ENCODE results near the gene CXCR4. TPM values are rescaled to one million over a fixed set of nuclear protein-coding genes. Genes with fewer than 3 reads are reported as not detected.

Gene CXCR4
- total RNA-seq, 2 experiments from 2014 or later, result 1,661 to 1,739 TPM

DNA sequence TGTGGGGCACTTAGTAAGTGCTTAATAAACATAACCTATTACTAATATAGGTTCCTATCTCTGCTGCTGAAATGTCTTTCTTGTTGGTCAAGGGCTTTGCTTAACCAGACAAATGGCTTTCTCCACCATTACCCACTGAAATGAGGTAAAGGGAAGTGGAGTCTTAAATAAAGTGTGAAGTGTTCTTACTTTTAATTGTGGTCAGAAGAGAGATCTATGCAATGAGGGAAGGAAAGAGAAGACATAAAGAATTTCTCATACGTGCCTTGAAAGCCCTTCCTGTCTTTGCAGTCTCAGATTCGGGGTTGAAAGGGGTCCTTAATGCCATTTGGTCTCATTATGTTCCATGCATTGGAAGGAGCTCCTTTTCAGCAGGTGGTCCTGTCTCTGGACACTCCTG lies 6.9 kb upstream of the CXCR4 start:
- peak overlapping the region; percentile 78 for H3K4me3 Mint-ChIP-seq
- intact Hi-C loops (cut with DNase I, micrococcal nuclease), result no loop called here
- peak overlapping the region; percentile 97 for H3K27ac Mint-ChIP-seq
- Histone ChIP-seq H3K27ac (ENCODE audit: low read depth in 1 of 2, low read length in 2 of 2) (peak overlapping the region in 1 of 2 donors; percentile 99), H3K4me3 (ENCODE audit: low read length) (no peak overlapping the region), H3K27me3 (ENCODE audit: control insufficient read depth in 1 of 2, insufficient read depth in 2 of 2, low read length in 2 of 2) (no peaks in the 10 kb centered on the region), H3K4me1 (ENCODE audit: insufficient read depth, low read length) (peaks cover 69% of the 10 kb centered on the region), H3K9me3 (ENCODE audit: control insufficient read depth in 1 of 2, insufficient read depth in 1 of 2, low read length in 2 of 2) (no peaks in the 10 kb centered on the region), H3K36me3 (ENCODE audit: insufficient read depth, low read length) (no peaks in the 10 kb centered on the region)
- DNase-seq (no peak), ATAC-seq (ENCODE audit: poor library complexity) (no peak)
- H3K9me3 Mint-ChIP-seq, result no peaks in the 10 kb centered on the region
- no peaks in the 10 kb centered on the region for H3K36me3 Mint-ChIP-seq (ENCODE audit: low read depth)
- TF ChIP-seq, protein P1, sequence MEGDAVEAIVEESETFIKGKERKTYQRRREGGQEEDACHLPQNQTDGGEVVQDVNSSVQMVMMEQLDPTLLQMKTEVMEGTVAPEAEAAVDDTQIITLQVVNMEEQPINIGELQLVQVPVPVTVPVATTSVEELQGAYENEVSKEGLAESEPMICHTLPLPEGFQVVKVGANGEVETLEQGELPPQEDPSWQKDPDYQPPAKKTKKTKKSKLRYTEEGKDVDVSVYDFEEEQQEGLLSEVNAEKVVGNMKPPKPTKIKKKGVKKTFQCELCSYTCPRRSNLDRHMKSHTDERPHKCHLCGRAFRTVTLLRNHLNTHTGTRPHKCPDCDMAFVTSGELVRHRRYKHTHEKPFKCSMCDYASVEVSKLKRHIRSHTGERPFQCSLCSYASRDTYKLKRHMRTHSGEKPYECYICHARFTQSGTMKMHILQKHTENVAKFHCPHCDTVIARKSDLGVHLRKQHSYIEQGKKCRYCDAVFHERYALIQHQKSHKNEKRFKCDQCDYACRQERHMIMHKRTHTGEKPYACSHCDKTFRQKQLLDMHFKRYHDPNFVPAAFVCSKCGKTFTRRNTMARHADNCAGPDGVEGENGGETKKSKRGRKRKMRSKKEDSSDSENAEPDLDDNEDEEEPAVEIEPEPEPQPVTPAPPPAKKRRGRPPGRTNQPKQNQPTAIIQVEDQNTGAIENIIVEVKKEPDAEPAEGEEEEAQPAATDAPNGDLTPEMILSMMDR (IDR thresholded peaks at IDR 0.05), result no peak
- no peaks in the 10 kb centered on the region for H3K27me3 Mint-ChIP-seq
- peaks cover 97% of the 10 kb centered on the region for H3K4me1 Mint-ChIP-seq (ENCODE audit: low read depth)
- POLR2A ChIA-PET, result interaction anchor here (0.6 to 9.9 kb wide), 10 partner anchors 8 to 286 kb away, joined by 3 to 151 read pairs (median 4); partner anchors contain the start of gene DARS1
- CTCF ChIA-PET, result interaction anchor here (0.6 to 2.3 kb wide), 2 partner anchors 12 to 169 kb away, joined by 4 to 6 read pairs; no protein-coding TSS in a partner anchor

DNA sequence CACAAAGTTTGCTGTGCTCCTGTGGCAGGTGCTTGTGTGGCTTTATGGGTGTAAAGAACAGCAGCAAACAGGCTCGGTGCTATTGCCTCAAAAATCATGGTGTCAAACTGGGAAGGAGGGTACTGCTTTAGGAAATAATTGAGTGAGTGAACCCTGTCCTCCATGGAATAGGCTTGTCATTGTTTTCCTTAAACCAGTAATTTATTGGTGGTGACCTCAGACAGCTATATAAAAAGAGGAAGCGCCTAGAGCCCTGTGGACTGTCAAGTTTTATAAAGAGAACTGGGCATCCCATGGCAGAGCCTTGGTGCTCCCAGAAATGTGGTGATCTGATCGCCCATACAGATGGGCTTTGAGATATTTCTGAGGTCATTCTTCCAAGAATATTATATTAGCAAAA lies 4.7 kb upstream of the CXCR4 start:
- ChIA-PET CTCF (no interaction called here), POLR2A (interaction anchor here (1.6 to 9.9 kb wide), 4 partner anchors 9 to 254 kb away, joined by 4 to 151 read pairs (median 18); no protein-coding TSS in a partner anchor)
- no peak for ATAC-seq (ENCODE audit: poor library complexity)
- no peak overlapping the region for H3K27ac ChIP-seq (ENCODE audit: low read depth in 1 of 2, low read length in 2 of 2)
- peaks cover 16% of the 10 kb centered on the region for H3K36me3 Mint-ChIP-seq (ENCODE audit: low read depth)
- TF ChIP-seq, protein P1 (IDR thresholded peaks at IDR 0.05), result no peak
- H3K27me3 ChIP-seq (ENCODE audit: control insufficient read depth in 1 of 2, insufficient read depth in 2 of 2, low read length in 2 of 2), result no peaks in the 10 kb centered on the region
- H3K4me3 Mint-ChIP-seq, result peak overlapping the region; percentile 52
- DNase-seq, result no peak
- no peaks in the 10 kb centered on the region for H3K9me3 Mint-ChIP-seq
- peaks cover 83% of the 10 kb centered on the region for H3K4me1 Mint-ChIP-seq (ENCODE audit: low read depth)
- H3K27me3 Mint-ChIP-seq, result peaks cover 13% of the 10 kb centered on the region
- intact Hi-C loops (cut with DNase I, micrococcal nuclease), result no loop called here
- no peaks in the 10 kb centered on the region for H3K36me3 ChIP-seq (ENCODE audit: insufficient read depth, low read length)
- peaks cover 57% of the 10 kb centered on the region for H3K4me1 ChIP-seq (ENCODE audit: insufficient read depth, low read length)
- H3K9me3 ChIP-seq (ENCODE audit: control insufficient read depth in 1 of 2, insufficient read depth in 1 of 2, low read length in 2 of 2), result no peaks in the 10 kb centered on the region
- H3K4me3 ChIP-seq (ENCODE audit: low read length), result no peak overlapping the region
- peak overlapping the region; percentile 97 for H3K27ac Mint-ChIP-seq

DNA sequence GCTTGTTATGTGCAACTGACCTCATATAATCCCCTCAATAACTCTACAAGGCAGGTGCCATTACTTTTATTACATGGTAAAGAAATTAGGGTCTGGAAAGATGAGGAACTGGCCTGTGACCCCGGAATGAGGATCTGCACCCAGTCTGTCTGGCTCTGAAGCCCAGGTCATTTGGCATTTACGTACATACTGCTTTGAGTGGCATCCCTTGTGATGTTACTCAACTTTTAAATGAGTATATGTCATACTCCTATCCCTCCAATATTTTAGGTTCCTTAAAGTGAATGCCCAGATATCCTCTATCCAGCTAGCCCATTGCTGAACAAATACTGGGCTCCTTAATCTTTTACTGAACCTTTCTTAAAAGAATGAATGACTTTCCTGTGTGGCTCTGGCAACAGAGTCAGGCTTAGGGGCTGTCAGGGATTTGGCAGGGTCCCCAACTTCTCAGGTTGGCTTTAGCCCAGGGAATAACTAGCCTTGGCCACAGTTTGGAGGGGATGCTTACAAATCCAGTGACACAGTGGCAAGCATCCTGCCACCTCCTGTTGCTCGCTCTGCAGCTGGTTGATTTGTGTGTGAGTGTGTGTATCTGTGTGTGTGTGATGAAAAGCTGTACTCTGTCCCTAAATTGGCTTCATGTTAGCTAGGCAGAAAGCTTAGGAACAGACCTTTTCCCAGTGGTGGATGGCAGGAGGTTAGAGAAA lies 3.4 kb upstream of the CXCR4 start:
- Histone ChIP-seq H3K27me3 (ENCODE audit: control insufficient read depth in 1 of 2, insufficient read depth in 2 of 2, low read length in 2 of 2) (no peaks in the 10 kb centered on the region), H3K4me1 (ENCODE audit: insufficient read depth, low read length) (peaks cover 44% of the 10 kb centered on the region), H3K27ac (ENCODE audit: low read depth in 1 of 2, low read length in 2 of 2) (no peak overlapping the region), H3K9me3 (ENCODE audit: control insufficient read depth in 1 of 2, insufficient read depth in 1 of 2, low read length in 2 of 2) (no peaks in the 10 kb centered on the region), H3K4me3 (ENCODE audit: low read length) (no peak overlapping the region), H3K36me3 (ENCODE audit: insufficient read depth, low read length) (no peaks in the 10 kb centered on the region)
- ATAC-seq (ENCODE audit: poor library complexity) (no peak), DNase-seq (no peak)
- Mint-ChIP-seq H3K4me1 (ENCODE audit: low read depth) (peaks cover 71% of the 10 kb centered on the region), H3K9me3 (no peaks in the 10 kb centered on the region), H3K4me3 (peak overlapping the region; percentile 99), H3K36me3 (ENCODE audit: low read depth) (peaks cover 28% of the 10 kb centered on the region), H3K27me3 (peaks cover 22% of the 10 kb centered on the region), H3K27ac (peak overlapping the region; percentile 97)
- intact Hi-C loops (cut with DNase I, micrococcal nuclease), result no loop called here
- CTCF ChIA-PET, result interaction anchor here (0.9 kb wide), 1 partner anchor 64 kb away, joined by 3 read pairs; no protein-coding TSS in a partner anchor
- POLR2A ChIA-PET, result interaction anchor here (1.3 kb wide), 2 partner anchors 10 to 15 kb away, joined by 3 to 10 read pairs; no protein-coding TSS in a partner anchor
- TF ChIP-seq, protein P1 (IDR thresholded peaks at IDR 0.05), result no peak
